Stimulated activated CD8-positive, alpha-beta memory T cell treated with anti-CD3 and anti-CD28 coated beads, Interleukin-7, amount 100 ng/mL, for 24 hours (primary cell): ENCODE measurements around the gene PDGFRB.

Experiments
- DNase-seq: peaks from one replicate; pipeline ENCODE4 v3.0.0-alpha.2; 2020; ENCODE audit warnings: low read depth

The PDGFRB gene

DNA sequence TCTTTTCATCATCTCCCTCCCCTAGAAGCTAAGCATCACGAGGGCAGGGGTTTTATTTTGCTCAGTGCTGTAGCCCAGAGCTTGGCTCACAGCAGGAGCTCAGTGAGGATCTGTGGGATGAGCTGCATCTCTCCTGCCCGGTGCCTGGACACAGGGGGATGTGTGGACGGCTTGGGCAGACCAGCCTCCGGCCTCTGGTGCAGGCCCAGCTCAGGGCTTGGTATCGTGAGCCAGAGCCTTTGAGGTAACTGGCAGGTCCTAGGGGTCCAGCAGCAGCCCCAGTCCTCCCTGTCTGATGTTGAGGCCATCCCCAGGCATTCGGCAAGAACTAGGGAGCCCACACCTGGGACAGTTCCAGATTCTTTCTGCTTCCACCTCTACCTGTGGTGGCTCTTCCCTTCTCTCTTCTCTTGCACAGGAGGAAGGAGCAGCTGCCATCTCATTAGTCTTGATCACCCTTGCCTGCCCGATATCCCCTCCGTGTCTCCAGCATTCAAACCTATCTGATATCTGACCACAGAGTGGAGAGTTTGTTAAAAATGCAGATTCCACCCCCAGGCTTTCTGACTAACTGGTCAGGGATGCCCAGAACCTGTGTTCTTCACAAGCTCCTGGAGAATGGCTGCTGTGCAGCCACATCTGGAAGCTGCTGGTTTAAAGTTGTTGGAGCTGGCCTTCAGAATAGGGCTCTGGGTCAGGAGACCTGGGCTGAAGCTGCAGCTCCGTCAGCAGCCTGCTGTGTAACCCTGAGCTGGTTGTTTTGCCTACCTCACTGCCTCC lies 26.3 kb upstream of the PDGFRB start:
- DNase-seq: no peak

DNA sequence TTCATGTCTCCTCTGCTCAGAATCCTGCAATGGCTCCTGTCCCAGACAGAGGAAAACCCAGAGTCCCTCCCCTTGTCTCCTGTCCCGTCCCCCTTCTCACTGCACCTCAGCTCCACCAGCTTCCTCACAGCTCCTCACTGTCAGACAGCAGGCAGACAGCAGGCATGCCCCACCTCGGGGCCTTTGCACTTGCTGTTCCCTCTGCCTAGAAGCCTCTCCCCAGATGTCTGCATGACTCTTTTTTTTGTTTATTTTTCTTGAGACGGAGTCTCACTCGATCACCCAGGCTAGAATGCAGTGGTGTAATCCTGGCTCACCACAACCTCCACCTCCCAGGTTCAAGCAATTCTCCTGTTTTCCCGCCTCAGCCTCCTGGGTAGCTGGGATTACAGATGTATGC lies 25.4 kb upstream of the PDGFRB start:
- no peak for DNase-seq

DNA sequence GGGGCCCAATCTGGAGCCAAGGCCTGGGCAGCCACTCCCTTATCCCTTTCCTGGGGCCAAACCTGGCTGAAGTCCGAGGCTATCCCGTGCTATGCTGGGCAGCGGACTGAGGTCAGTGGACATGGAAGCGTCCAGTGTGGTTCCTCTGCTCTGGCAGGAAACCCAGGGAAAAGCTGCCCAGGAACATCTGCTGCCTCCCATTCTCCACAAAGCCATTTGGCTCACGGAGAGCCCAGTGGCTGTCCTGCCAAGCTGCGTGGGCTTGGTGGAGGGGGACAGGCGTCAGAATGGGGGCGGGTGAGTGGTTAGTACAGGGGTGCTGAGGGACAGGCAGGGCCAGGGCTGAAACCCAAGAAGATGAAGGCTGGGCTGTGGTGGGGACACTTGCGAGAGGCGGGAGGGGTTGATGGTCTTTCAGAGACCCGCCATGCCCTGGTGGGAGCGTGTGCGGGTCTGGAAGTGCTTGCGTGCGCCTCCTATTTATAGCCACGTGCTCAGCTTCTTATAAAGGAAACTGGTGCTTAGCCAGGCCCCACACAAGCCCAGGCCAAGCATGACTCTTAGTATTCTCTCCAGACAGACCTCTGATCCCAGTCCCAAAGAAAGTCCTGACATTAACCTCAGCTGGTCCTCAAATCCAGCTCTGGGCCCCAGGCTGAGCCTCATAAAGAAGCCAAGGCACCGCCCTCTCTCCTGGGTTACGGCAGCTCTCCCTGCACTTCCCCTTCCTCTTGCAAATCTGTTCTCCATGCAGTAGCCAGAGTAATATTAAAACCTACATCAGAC lies 24.8 kb upstream of the PDGFRB start:
- no peak for DNase-seq

DNA sequence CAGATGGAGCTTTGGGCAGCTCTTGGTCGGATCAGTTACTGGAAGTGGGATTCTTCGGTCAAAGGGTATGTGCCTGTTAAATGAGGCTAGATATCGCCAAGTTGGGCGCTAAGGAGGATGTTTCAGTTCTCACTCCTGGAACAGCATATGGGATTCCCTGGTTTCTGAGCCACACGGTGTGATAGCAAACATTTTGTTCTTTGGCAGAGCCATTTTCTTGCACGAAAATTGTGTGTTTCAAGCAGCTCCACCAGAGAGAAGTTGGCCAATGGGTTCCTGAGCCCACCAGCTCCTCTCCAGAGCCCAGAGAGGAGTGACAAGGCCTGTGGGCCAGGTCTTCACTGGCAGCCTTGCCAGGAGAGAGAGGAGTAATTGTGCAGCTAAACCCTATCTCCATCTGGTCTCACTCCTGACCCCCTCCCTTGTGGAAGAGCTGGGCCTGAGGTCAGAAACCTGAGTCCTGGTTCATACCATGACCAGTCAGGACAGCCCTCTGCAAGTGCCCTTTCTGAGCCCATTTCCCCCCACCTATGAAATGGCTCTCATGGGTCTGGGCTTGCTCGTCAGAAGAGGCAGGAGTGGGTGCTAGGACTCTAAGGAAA lies 23.5 kb upstream of the PDGFRB start:
- DNase-seq: no peak

GRCh38 chr5:150178262-150178661 lies 22.6 kb upstream of the PDGFRB start:
- DNase-seq: no peak

- no peak for DNase-seq
Observed at GRCh38 chr5:150177721-150178120, 22.1 kb upstream of the PDGFRB start.

- DNase-seq: no peak
Observed at GRCh38 chr5:150176745-150177477, 21.3 kb upstream of the PDGFRB start.

GRCh38 chr5:150175536-150175935 lies 19.9 kb upstream of the PDGFRB start:
- DNase-seq: no peak

DNA sequence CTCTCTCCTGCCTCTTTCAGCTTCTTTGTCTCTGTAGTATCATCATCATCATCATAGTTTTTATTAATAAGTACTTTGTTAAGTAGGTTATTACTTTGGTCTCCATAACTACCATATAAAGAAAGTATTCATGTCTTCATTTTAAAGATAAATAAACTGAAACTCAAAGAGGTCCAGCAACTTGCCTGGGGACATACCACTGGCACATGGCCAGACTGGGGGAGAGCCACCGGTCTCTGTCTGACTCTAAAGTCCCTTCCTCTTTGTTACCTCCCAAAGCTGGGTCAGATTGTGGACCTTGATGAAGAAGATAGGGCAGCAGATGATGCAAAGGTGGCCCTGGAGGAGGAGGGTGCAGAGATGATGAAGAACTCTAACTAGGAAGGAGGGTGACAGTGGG lies 19.4 kb upstream of the PDGFRB start:
- DNase-seq: no peak

DNA sequence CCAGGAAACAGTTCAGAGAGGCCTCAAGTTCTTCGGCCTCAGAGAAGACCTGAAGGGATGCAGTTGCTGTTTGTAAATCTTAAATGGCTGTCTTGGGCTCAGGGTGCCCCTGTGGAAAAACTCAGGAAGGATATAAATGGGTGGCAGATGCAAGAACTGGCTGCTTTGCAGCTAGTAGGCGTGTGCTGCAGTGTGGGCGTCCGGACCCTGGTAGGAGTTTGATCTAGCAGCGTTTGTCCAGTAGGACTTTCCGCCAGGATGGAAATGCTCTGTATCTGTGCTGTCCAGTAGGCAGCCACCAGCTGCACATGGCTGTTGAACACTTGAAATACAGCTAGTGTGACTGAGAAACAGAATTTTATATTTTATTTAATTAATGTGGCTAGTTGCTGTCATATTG lies 18.6 kb upstream of the PDGFRB start:
- no peak for DNase-seq

DNA sequence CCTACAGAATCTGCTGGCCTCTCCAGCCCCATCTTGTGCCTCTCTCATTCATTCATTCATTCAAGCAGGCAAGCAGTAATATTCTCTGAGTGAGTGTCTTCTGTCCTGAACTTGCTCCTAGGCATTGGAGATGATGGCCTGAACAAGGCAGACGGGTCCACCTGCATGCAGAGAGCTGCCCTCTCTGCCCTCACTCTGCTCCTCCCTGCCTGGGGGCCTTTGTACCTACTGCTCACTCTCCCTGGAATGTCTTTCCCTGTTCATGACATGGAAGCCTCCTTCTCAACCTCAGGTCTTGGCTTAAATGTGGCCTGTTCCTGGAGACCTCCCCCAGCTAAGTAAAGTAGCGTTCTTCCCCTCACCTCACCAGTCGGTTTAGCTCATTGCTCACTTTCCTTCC lies 17.5 kb upstream of the PDGFRB start:
- DNase-seq: no peak

GRCh38 chr5:150172556-150172955 lies 16.9 kb upstream of the PDGFRB start:
- no peak for DNase-seq

GRCh38 chr5:150172145-150172544 lies 16.5 kb upstream of the PDGFRB start:
- no peak for DNase-seq

DNA sequence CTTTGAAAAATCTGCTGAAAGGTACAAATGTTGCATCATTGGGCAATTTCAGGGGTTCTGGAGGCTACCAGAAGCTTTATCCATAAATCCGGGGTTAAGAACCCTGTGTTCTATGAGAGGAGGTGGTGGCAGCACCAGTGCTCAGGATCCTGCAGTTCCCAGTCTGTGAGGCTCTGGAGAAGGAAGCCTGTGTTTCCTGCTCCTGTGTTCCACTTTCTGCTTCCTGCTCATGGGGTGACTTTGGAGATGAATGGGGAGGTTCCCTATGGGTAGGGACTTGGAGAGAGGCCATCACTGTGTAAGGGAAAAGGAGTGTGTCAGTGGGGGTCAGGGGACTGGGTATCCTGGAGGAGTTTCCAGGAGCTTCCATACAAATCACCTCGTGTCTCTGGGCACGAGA lies 13.2 kb upstream of the PDGFRB start:
- DNase-seq: no peak

- DNase-seq: no peak
Observed at GRCh38 chr5:150167908-150168307, 12.3 kb upstream of the PDGFRB start.

- no peak for DNase-seq
Observed at GRCh38 chr5:150167512-150167850, 11.8 kb upstream of the PDGFRB start.

GRCh38 chr5:150166650-150167511 lies 11.2 kb upstream of the PDGFRB start, which contains the start of gene CDX1:
TSS of gene CDX1 (plus strand) at chr5:150166778. CDS start at chr5:150166877, 99 bp downstream.
- DNase-seq: no peak

GRCh38 chr5:150166037-150166649 lies 10.5 kb upstream of the PDGFRB start:
- DNase-seq: no peak

- no peak for DNase-seq
Observed at GRCh38 chr5:150164211-150164980, 8.8 kb upstream of the PDGFRB start.

DNA sequence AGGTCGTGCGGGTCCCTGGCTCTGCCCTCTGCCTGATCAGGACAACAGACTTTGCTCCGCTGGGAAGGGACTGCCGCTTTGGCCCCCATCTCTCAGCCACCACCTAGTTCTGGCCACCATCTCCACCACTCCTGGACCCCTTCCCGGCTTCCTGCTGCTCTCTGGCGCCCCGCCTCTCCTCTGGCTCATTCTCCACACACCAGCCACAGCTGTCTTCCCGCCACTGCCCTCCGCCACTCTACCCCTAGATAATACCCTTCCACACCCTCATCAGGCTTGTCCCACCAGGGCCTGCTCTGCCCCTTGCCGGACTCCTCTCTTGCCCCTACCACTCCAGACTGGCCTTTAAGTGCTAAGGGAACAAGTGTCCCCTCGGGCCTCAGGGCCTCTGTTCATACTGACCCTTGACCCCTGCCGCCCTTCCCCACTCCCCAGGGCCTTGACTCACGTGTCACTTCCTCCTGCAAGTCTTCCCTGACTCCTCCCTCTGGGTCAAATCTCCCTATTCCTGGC lies 8.0 kb upstream of the PDGFRB start:
- DNase-seq: no peak
